Measurements from ENCODE around the gene TMEM232. TPM values are rescaled to one million over a fixed set of nuclear protein-coding genes. Genes with fewer than 3 reads are reported as not detected.

TMEM232 gene
- total and polyA plus RNA-seq, 2 experiments from 2014 or later: 1.3 to 1.9 TPM

GRCh38 chr5:110738503-110738811, 12.0 kb upstream of the TMEM232 start (continued):
- TF ChIP-seq ZNF462 (CRISPR knock-in tag; IDR thresholded peaks at IDR 0.05) (no peak), STAT1 (IDR thresholded peaks at IDR 0.05; ENCODE audit: unreplicated experiment) (no peak), NANOG (IDR thresholded peaks at IDR 0.05; ENCODE audit: borderline replicate concordance) (no peak), ZNF114 (CRISPR knock-in tag; IDR thresholded peaks at IDR 0.05) (no peak), CREB1 (CRISPR knock-in tag; IDR thresholded peaks at IDR 0.05; ENCODE audit: low read depth) (no peak)

- Histone ChIP-seq H3K9me2 (ENCODE audit: insufficient read depth) (no peaks in the 10 kb centered on the region), H3K4me1 (ENCODE audit: insufficient read depth) (peaks cover 12% of the 10 kb centered on the region; the same call in 1 of the 2 replicates)
- no peak overlapping the region for H3K27ac Mint-ChIP-seq
- TF ChIP-seq ZNF331 (CRISPR knock-in tag; IDR thresholded peaks at IDR 0.05; ENCODE audit: low read depth) (no peak), NANOG (IDR thresholded peaks at IDR 0.05; ENCODE audit: borderline replicate concordance) (no peak), CREB1 (CRISPR knock-in tag; IDR thresholded peaks at IDR 0.05; ENCODE audit: low read depth) (no peak), JUNB (IDR thresholded peaks at IDR 0.05; ENCODE audit: unreplicated experiment) (no peak), STAT1 (IDR thresholded peaks at IDR 0.05; ENCODE audit: unreplicated experiment) (no peak), ETS1 (IDR thresholded peaks at IDR 0.05) (no peak), ZNF462 (CRISPR knock-in tag; IDR thresholded peaks at IDR 0.05) (no peak)
Measured at GRCh38 chr5:110736753-110737152, 10.3 kb upstream of the TMEM232 start.

More at GRCh38 chr5:110736753-110737152, 10.3 kb upstream of the TMEM232 start:
- H3K79me2 ChIP-seq (replicated peaks; ENCODE audit: insufficient read depth): peaks cover 10% of the 10 kb centered on the region; the same call in 1 of the 2 replicates
- peaks cover 2% of the 10 kb centered on the region for H3K27me3 Mint-ChIP-seq (ENCODE audit: insufficient read depth, low read depth, poor library complexity)
- no peak overlapping the region for H2AFZ ChIP-seq
- H3K4me3 ChIP-seq: no peak overlapping the region
- ATAC-seq (no peak), DNase-seq (ENCODE audit: low spot score) (no peak)
- no peaks in the 10 kb centered on the region for H3K36me3 ChIP-seq (ENCODE audit: insufficient read depth)
- peaks cover 9% of the 10 kb centered on the region; the same call in 2 of the 3 replicates for H3K9me3 Mint-ChIP-seq
- no peak overlapping the region for H3K27ac ChIP-seq (ENCODE audit: low read depth)
- peaks cover 6% of the 10 kb centered on the region for H3K4me1 Mint-ChIP-seq
- H3K27me3 ChIP-seq (ENCODE audit: insufficient read depth): no peaks in the 10 kb centered on the region
- H3K36me3 Mint-ChIP-seq (ENCODE audit: low read depth): no peaks in the 10 kb centered on the region
- no peak overlapping the region for H3K4me3 Mint-ChIP-seq
- no peaks in the 10 kb centered on the region for H3F3A ChIP-seq (replicated peaks; ENCODE audit: low read depth)
- no peak overlapping the region for H3K4me2 ChIP-seq
- no peaks in the 10 kb centered on the region for H4K20me1 ChIP-seq (replicated peaks; ENCODE audit: insufficient read depth)
